Activated CD4-positive, alpha-beta T cell treated with anti-CD3 and anti-CD28 coated beads for 36 hours (primary cell): ENCODE results near the gene GADD45G. TPM values are rescaled to one million over a fixed set of nuclear protein-coding genes. Genes with fewer than 3 reads are reported as not detected.

Experiments
- ATAC-seq: fragments of 200-7000 bp; cut with Tn5 transposase; one replicate; pipeline ENCODE4 v1.10.0; 2021; ENCODE audit warnings: mild to moderate bottlenecking, moderate library complexity
- CTCF ChIA-PET: fragments of 350-600 bp; sonication (Branson Sonifier 250); formaldehyde crosslinking; loops from one replicate; lab custom pipeline; 2021; ENCODE audit warnings: antibody characterized with exemption; lab: Charles Lee
- POLR2A ChIA-PET: fragments of 350-600 bp; sonication (Branson Sonifier 250); formaldehyde crosslinking; loops from one replicate; lab custom pipeline; 2021; ENCODE audit warnings: antibody characterized with exemption, inconsistent platforms; lab: Charles Lee
- DNase-seq: peaks from one replicate; pipeline ENCODE4 v3.0.0-alpha.2; 2020
- H3K27ac Mint-ChIP-seq: one replicate; pipeline ENCODE4 v1.8.0; 2021; ENCODE audit warnings: mixed read lengths
- H3K27me3 Mint-ChIP-seq: one replicate; pipeline ENCODE4 v1.8.0; 2021; ENCODE audit warnings: mixed read lengths
- H3K36me3 Mint-ChIP-seq: one replicate; pipeline ENCODE4 v1.8.0; 2021; ENCODE audit warnings: low read depth, mixed read lengths
- H3K4me1 Mint-ChIP-seq: one replicate; pipeline ENCODE4 v1.8.0; 2021; ENCODE audit warnings: mixed read lengths
- H3K4me3 Mint-ChIP-seq: one replicate; pipeline ENCODE4 v1.8.0; 2021; ENCODE audit warnings: mild to moderate bottlenecking, moderate library complexity, mixed read lengths
- H3K9me3 Mint-ChIP-seq: one replicate; pipeline ENCODE4 v1.8.0; 2021; ENCODE audit warnings: low read depth, mixed read lengths
- intact Hi-C, 2 experiments: fragments of 100-400 bp; cut with DNase I in 1 of 2; cut with micrococcal nuclease in 1 of 2; formaldehyde crosslinking; loops; one replicate each; pipeline versions ENCODE4 v1.14.2 to v1.15.1; 2022 to 2024; cut with DNase I, micrococcal nuclease
- total RNA-seq, 2 experiments: library from RNA; stranded (reverse); gene quantifications; one replicate each; pipeline ENCODE4 v1.2.3, GENCODE V29; 2021

The GADD45G gene
- total RNA-seq, 2 experiments from 2014 or later: 1.2 to 1.6 TPM

DNA sequence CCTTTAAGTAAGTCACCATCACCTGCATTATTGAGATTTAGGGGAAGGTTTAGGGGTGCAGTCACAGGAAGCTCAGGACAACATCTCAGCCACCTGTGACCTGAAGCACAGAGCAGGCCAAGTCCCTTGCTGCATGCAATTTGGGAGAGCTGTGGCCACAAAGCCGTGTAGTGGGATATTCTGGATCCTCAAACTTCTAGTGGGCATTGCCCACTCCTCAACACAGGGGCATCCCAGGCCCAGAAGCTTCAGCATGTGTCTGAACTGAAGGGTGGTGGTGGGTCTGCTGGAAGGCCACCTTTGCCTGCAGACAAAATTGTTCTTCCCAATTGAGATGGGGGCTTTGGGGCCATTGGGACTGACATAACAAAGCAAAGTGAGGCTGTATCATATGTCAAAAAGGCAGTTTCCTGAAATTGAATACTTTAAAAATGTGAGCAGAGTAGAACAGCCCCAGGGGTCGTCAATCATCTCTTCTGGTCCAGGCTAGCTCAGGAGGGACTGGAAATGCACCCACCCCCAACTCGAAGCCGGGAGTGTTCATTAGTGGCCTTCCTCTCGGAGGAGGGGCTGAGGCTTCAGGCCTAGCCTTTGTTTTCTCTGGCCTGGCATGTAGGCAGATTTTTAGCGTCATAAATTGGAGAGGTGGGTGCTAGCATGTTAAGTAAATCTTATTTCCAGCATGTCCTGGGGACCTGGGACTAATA lies 2.8 kb upstream of the GADD45G start:
- ChIA-PET POLR2A (no interaction called here), CTCF (interaction anchor here (0.6 to 6.2 kb wide), 19 partner anchors 9 to 1166 kb away, joined by 3 to 114 read pairs (median 5); no protein-coding TSS in a partner anchor)
- Mint-ChIP-seq H3K27ac (no peak overlapping the region), H3K4me3 (no peak overlapping the region), H3K4me1 (peaks cover 28% of the 10 kb centered on the region), H3K27me3 (no peaks in the 10 kb centered on the region), H3K36me3 (no peaks in the 10 kb centered on the region), H3K9me3 (no peaks in the 10 kb centered on the region)
- ATAC-seq (no peak), DNase-seq (no peak)
- intact Hi-C loops: loop anchor here in 1 of 2 experiments (5.0 to 10.0 kb wide), 3 partner anchors 143 to 1153 kb away; no protein-coding TSS in a partner anchor

- CTCF ChIA-PET: interaction anchor here (0.5 to 6.2 kb wide), 52 partner anchors 10 to 1249 kb away, joined by 3 to 114 read pairs (median 4); no protein-coding TSS in a partner anchor
- intact Hi-C loops: loop anchor here (1.0 to 10.0 kb wide), 8 partner anchors 142 to 1152 kb away; no protein-coding TSS in a partner anchor
- Mint-ChIP-seq H3K4me1 (peaks cover 33% of the 10 kb centered on the region), H3K36me3 (no peaks in the 10 kb centered on the region), H3K27me3 (no peaks in the 10 kb centered on the region), H3K27ac (no peak overlapping the region), H3K9me3 (no peaks in the 10 kb centered on the region), H3K4me3 (peak overlapping the region; percentile 66)
- ATAC-seq (peak; percentile 23), DNase-seq (peak; percentile 95)
- POLR2A ChIA-PET: interaction anchor here (0.6 to 0.9 kb wide), 2 partner anchors 55 to 567 kb away, joined by 3 to 4 read pairs; no protein-coding TSS in a partner anchor
These were observed 1.6 kb upstream of the GADD45G start for GRCh38 chr9:89602978-89603766.

DNA sequence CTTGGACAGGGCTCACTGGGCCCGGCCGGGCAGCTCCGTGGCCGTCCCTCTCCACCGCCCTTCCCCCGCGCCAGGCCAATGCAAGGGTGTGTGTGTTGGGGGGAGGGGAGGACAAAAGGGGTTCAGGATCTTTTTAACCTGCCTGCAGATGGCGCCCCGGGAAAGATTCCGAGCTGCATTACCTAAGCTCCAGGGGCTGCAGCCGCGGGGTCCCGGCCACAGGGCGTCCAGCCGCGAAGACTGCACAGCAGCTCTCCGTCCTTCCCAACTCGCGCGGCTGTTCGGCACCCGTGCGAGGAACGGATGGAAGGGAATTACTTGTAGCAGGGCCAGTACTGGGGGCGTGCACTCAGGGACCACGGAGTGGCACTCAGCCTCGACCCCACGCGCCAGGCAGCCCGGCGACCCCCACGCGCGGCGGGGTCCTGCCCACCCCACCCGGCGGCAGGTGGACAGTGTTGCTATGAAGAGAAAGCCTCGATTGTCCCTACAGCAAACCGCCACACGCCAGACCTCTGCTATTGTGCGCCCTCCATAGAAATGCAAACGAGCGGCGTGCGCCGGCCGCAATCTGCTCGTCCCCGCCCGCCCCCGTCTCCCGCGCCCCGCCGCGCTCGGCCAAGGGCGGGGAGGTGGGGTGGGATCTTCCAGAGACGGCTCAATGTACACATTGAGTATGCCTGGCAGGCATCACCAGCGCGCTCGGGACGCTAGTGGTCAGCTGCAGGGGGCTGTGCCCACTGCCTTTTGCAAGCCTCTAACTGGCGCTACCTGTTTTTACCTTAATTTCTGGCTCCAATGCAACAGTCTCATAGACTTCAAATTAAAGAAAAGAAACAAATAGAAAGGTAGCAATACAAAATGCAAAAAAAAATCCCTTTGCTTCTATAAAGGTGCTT lies 796 bp upstream of the GADD45G start:
- ATAC-seq (no peak), DNase-seq (peak; percentile 59)
- intact Hi-C loops: loop anchor here (1.0 to 10.0 kb wide), 12 partner anchors 97 to 1151 kb away; no protein-coding TSS in a partner anchor
- H3K36me3 Mint-ChIP-seq: no peaks in the 10 kb centered on the region
- POLR2A ChIA-PET: interaction anchor here (0.9 kb wide), 1 partner anchor 320 kb away, joined by 3 read pairs; no protein-coding TSS in a partner anchor
- H3K9me3 Mint-ChIP-seq: no peaks in the 10 kb centered on the region
- H3K4me1 Mint-ChIP-seq: peaks cover 33% of the 10 kb centered on the region
- CTCF ChIA-PET: interaction anchor here (0.7 to 6.2 kb wide), 13 partner anchors 11 to 501 kb away, joined by 3 to 114 read pairs (median 7); no protein-coding TSS in a partner anchor
- H3K4me3 Mint-ChIP-seq: peak overlapping the region; percentile 74
- no peaks in the 10 kb centered on the region for H3K27me3 Mint-ChIP-seq
- no peak overlapping the region for H3K27ac Mint-ChIP-seq

GRCh38 chr9:89605465-89606048 lies 745 bp downstream of the GADD45G start:
- intact Hi-C loops: loop anchor here (2.0 to 10.0 kb wide), 4 partner anchors 95 to 1149 kb away; no protein-coding TSS in a partner anchor
- ChIA-PET POLR2A (interaction anchor here (0.5 kb wide), 1 partner anchor 186 kb away, joined by 3 read pairs; no protein-coding TSS in a partner anchor), CTCF (interaction anchor here (0.5 to 1.8 kb wide), 3 partner anchors 122 to 494 kb away, joined by 3 to 4 read pairs (median 3); no protein-coding TSS in a partner anchor)
- H3K27me3 Mint-ChIP-seq: peaks cover 2% of the 10 kb centered on the region
- H3K4me3 Mint-ChIP-seq: peak overlapping the region; percentile 74
- H3K4me1 Mint-ChIP-seq: peaks cover 33% of the 10 kb centered on the region
- peak; percentile 84 for DNase-seq
- H3K9me3 Mint-ChIP-seq: no peaks in the 10 kb centered on the region
- ATAC-seq: peak; percentile 57
- H3K27ac Mint-ChIP-seq: peak overlapping the region; percentile 68
- H3K36me3 Mint-ChIP-seq: no peaks in the 10 kb centered on the region

- intact Hi-C loops: loop anchor here in 1 of 2 experiments (10.0 kb wide), 2 partner anchors 139 to 1149 kb away; no protein-coding TSS in a partner anchor
- peak overlapping the region; percentile 74 for H3K4me3 Mint-ChIP-seq
- peaks cover 2% of the 10 kb centered on the region for H3K27me3 Mint-ChIP-seq
- H3K36me3 Mint-ChIP-seq: no peaks in the 10 kb centered on the region
- CTCF ChIA-PET: interaction anchor here (1.2 to 1.8 kb wide), 3 partner anchors 8 to 493 kb away, joined by 3 to 6 read pairs (median 4); no protein-coding TSS in a partner anchor
- peak overlapping the region; percentile 9 for H3K27ac Mint-ChIP-seq
- peak; percentile 10 for ATAC-seq
- H3K9me3 Mint-ChIP-seq: no peaks in the 10 kb centered on the region
- peaks cover 33% of the 10 kb centered on the region for H3K4me1 Mint-ChIP-seq
- peak; percentile 59 for DNase-seq
- POLR2A ChIA-PET: interaction anchor here (0.5 kb wide), 1 partner anchor 299 kb away, joined by 9 read pairs; no protein-coding TSS in a partner anchor
These were observed 1.3 kb downstream of the GADD45G start for GRCh38 chr9:89606049-89606623.

GRCh38 chr9:89606624-89607311 lies 2.0 kb downstream of the GADD45G start:
- Mint-ChIP-seq H3K27ac (peak overlapping the region; percentile 9), H3K4me1 (peaks cover 33% of the 10 kb centered on the region), H3K4me3 (peak overlapping the region; percentile 74), H3K36me3 (no peaks in the 10 kb centered on the region), H3K27me3 (peaks cover 2% of the 10 kb centered on the region), H3K9me3 (no peaks in the 10 kb centered on the region)
- intact Hi-C loops: loop anchor here in 1 of 2 experiments (10.0 kb wide), 2 partner anchors 138 to 1148 kb away; no protein-coding TSS in a partner anchor
- POLR2A ChIA-PET: interaction anchor here (0.5 kb wide), 1 partner anchor 299 kb away, joined by 9 read pairs; no protein-coding TSS in a partner anchor
- DNase-seq (peak; percentile 68), ATAC-seq (peak; percentile 55)
- CTCF ChIA-PET: interaction anchor here (1.5 to 1.8 kb wide), 2 partner anchors 9 to 493 kb away, joined by 4 to 6 read pairs; no protein-coding TSS in a partner anchor

DNA sequence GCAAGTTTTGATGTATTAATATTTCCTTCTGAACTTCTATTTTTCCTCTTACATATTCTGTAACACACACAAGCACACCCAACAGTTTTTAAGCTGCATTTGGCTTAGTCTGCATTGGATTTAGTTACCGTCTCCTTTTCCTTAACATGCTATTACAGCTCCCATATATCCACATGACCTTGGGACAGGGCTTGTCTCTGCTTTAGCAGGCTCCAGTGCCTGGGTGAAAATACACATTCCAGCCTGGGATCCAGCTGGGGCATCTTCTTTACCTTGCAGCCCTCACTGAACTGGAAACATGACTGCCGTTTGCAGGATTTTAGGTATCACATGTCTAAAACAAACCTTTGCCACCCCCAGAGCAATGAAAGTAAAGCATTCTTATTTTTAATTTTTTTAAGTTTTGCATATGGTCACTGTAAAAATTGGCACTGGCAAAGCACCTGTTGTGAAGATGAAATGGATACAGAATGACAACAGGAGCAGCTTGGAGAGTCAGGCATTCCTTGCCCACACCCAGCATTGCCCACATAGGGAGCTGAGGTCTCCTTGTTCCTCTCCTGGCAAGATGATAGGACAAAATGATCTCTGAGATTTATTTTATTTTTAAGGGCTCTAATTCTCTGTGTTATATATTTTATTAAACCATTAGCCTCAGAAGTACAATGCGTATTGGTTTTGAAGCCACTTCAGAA lies 4.0 kb downstream of the GADD45G start:
- Mint-ChIP-seq H3K27me3 (peaks cover 2% of the 10 kb centered on the region), H3K36me3 (no peaks in the 10 kb centered on the region), H3K27ac (no peak overlapping the region), H3K9me3 (peaks cover 4% of the 10 kb centered on the region), H3K4me1 (peaks cover 28% of the 10 kb centered on the region), H3K4me3 (no peak overlapping the region)
- ATAC-seq (no peak), DNase-seq (no peak)
- ChIA-PET CTCF (interaction anchor here (0.7 to 1.5 kb wide), 4 partner anchors 10 to 493 kb away, joined by 3 to 7 read pairs (median 4); no protein-coding TSS in a partner anchor), POLR2A (no interaction called here)
- intact Hi-C loops: loop anchor here in 1 of 2 experiments (10.0 kb wide), 2 partner anchors 136 to 1146 kb away; no protein-coding TSS in a partner anchor

- CTCF ChIA-PET: interaction anchor here (0.7 to 1.5 kb wide), 3 partner anchors 11 to 492 kb away, joined by 4 to 7 read pairs (median 5); no protein-coding TSS in a partner anchor
- Mint-ChIP-seq H3K36me3 (no peaks in the 10 kb centered on the region), H3K27ac (no peak overlapping the region), H3K27me3 (peaks cover 2% of the 10 kb centered on the region), H3K9me3 (peaks cover 4% of the 10 kb centered on the region), H3K4me1 (peaks cover 31% of the 10 kb centered on the region), H3K4me3 (no peak overlapping the region)
- POLR2A ChIA-PET: no interaction called here
- ATAC-seq: no peak
- intact Hi-C loops: loop anchor here in 1 of 2 experiments (10.0 kb wide), 2 partner anchors 135 to 1145 kb away; no protein-coding TSS in a partner anchor
- DNase-seq: no peak
These were observed 4.7 kb downstream of the GADD45G start for GRCh38 chr9:89609426-89610006.
